Fibroblast of gingiva (primary cell): ENCODE measurements around the gene MRPS15.
A peak's percentile ranks its signal among the peaks of the same experiment; 100 is the strongest.
"Not testable (repeated sequence)": the region's sequence is repeated elsewhere in the genome, so short reads cannot be mapped to it uniquely, and the experiment has no call there.

ENCODE experiments used
- DNase-seq: peaks from one replicate; pipeline ENCODE4 v3.0.0-alpha.2; 2011; ENCODE audit warnings: low read depth

The MRPS15 gene

DNA sequence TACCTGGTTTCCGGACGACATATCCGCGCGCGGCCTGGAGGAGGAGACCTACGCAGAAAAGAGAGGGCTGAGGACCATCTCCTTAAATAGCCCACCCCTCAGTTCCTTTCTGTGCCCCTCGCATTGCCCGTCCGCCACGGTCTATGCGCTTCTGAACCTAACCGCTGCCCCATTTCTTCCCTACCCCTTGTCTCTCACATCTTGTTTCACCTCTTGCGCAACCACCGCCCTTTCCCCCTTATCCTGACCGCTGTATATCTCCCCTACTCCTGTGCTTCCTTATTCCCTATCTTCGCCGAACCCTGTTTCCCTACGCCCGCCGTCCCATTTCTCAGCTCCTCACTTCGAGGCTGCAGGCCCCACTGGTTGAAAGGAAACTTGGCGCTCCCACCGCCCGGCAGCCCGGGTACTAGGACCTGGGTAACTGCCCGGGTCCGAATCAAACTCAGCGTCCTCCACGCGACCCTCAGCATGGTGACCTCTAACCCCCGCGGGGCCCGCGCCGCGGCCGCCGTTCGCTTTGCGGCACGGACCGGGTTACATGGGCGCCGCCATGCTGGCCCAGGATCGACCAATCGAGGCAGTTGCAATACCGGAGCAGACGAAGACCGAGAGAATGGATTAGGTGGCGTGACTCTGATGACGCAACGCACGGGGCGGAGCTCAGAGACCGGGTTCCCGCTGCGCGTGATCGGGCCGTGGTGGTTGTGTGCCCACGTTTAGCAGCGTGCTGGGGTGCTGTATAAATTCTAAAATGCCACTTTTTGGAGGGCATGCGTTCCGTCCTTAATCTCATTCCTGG is at the start of gene MRPS15:
Gene MRPS15, minus strand, starts transcription at position 582 of the 802 bp plus-strand sequence. Its CDS starts 109 bp downstream, at position 473.
- DNase-seq: peak; percentile 95

DNA sequence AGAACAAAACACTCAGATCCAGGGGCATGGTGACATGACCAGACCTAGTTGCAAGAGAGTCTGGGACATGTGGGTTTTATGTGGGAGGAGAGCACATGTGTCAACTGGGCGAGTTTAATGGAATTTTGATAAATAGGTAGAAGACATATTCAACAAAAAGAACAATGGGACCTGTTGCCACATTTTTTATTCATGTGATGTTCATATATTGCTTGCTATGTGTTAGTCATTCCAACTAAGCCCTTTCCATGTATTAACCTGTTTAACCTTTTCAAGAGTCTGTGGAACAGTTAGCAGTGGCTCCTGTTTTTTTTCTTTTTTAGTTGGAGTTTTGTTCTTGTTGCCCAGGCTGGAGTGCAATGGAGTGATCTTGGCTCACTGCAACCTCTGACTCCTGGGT is 48.7 kb upstream of the MRPS15 start:
- DNase-seq: no peak

DNA sequence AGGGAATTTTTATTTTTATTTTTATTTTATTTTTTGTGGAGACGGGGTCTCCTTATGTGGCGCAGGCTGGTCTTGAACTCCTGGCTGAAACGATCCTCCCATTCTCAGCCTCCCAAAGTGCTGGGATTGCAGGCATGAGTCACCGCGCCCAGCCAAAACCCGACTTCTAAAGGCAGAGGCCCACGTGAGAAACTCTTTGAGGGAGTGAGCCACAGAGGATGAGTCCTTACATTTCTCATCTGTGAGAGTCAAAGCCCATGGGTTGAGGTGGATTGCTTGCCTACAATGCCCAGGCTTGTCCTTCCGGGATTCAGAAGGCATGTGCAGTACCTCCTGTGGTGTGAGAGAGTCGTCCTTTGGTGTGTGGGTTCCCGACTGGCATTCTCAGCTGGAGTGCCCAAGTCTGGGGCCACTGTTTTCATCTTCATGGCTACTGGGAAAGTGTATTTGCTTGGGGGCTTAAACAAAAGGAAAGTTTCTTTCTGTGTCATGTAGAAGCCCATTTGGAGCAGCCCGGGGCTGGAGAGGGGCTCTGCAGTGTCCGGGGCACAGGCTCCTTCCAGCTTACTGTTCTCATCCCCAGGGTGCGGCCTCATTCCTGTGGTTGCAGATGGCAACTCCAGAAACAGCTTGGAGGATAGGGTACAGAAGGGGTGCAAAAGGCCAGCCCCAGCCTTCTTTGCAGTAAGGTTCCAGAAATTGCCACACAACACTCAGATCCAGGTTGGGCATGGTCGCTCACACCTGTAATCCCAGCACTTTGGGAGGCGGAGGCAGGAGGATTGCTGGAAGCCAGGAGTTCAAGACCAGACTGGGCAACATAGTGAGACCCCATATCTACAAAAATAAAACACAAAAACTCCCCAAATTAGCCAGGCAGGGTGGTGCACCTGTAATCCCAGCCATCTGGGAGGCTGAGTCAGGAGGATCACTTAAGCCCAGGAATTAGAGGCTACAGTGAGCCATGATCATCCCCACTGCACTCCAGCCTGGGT is 47.9 kb upstream of the MRPS15 start:
- no peak for DNase-seq

DNA sequence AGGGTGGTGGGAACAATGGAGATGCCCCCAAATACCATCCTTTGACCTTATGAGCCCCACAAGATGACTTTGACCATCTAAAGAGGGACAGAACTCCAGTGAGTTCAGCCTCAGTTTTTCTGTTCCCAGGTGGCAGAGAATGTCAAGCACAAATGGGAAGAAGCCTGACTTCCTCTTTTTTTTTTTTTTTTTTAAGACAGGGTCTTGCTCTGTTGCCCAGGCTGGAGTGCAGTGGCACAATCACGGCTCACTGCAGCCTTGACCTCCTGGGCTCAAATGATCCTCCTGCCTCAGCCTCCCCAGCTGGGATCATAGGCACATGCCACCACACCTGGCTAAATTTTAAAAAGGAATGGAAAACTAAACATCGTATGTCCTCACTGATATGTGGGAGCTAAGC is 47.0 kb upstream of the MRPS15 start:
- DNase-seq: not testable (repeated sequence)

DNA sequence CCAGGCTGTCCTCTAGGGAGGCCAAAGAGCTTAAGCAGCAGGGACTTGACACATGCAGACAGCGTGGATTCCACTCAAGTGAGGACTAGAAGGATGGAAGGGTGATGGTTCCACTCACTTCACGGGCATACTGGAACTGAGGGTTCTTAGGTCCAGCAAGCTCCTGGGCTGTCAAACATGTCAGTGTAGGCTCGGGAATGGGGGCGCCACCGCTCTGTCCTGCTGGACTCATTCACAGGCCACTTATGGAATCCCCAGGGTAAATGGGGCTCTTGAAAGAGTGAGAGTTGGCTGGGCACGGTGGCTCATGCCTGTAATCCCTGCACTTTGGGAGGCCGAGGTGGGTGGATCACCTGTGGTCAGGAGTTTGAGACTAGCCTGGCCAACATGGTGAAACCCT is 46.2 kb upstream of the MRPS15 start:
- no peak for DNase-seq

DNA sequence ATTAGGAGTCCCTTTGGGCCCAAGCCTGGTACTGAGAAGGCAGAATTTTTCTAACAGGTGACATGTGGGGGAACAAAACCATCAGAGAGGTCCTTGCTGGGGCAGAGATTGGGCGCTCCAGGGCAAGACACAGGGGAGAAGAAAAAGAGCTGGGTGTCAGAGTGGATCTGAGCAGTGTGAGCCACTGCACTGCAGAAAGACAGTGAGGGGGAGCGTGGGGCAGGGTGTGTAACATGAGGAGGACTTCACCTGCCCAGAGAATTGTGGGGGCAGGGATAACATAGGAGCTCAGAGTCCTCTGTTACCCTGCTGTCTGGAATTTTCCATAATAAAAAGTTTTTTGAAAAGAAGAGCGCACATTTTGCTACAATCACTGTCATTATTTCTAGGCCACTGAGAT is 44.1 kb upstream of the MRPS15 start:
- no peak for DNase-seq

DNA sequence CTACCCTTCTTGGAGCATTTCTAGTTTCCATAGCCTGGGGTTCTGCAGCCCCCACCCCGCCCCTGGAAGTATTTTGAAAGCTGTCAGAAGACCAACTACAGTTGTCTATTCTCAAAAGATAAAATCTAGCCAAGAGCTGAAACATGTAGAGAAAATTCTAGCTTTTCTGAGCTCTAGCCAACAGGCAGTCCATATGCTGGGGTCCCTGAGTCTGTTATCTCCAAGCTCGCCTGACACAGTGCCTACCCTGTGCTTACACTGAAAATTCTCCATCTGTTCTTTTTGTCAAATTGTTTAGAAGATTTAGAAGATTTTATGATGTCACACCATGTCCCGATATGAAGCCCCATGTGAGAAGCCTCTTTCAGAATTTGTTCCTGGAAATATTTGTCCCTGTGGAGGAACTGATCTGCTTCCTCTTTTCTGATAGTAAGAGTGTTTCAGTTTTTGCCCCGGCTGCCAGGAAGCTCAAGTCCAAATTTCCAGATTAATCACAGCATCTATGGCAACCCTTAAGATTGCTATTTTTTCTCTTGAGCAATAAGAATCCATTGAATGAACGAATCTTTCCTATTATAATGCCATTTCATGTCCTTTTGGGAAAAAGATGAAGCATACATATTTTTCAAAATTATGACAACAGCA is 42.2 kb upstream of the MRPS15 start:
- DNase-seq: no peak

DNA sequence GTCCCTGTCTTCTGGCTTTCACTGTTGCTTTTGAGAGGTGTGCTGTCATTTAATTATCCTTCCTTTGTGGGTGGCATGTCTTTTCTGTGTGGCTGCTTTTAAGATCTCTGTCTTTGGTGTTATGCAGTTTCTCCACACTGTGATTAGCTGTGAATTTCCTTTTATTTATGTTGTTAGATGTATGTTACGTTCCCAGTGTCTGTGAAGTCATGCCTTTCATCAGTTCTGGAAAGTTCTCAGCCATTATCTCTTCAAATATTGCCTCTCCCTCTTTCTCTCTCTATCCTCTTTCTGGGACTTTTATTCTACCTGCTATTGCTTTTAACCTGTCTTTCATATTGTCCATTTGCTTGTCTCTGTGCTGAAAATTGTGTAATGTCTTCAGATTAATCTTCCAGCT is 39.5 kb upstream of the MRPS15 start:
- no peak for DNase-seq

DNA sequence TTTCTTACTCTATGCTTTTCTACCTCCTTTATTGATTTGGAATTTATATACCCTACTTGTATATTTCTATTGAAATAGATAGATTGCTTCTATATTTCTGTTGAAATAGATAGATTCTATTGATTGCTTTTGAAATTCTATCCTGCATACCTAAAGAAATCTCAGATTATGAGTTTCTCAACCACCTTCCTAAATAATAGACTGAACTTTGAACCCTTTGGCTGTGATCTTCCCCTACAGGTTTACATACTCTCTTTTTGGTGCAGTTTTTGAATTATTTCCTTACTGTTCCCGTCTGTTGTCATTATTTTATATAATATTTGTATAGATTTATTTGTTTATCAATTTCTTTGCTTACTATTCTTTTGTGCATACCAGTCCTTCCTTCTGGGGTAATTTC is 39.0 kb upstream of the MRPS15 start:
- DNase-seq: no peak

DNA sequence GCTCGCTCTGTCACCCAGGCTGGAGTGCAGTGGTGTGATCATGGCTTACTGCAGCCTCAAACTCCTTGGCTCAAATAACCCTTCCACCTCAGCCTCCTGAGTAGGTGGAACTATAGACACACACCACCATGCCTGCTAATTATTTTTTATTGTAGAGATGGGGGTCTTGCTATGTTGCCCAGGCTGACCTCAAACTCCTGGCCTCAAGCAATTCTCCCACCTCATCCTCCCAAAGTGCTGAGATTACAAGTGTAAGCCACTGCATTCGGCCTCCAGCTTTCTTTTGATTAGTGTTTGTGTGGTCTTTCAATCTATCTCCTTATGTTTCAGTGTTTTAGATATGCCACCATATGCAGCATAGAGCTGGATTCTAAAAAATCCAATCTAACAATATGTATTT is 38.4 kb upstream of the MRPS15 start:
- DNase-seq: no peak

DNA sequence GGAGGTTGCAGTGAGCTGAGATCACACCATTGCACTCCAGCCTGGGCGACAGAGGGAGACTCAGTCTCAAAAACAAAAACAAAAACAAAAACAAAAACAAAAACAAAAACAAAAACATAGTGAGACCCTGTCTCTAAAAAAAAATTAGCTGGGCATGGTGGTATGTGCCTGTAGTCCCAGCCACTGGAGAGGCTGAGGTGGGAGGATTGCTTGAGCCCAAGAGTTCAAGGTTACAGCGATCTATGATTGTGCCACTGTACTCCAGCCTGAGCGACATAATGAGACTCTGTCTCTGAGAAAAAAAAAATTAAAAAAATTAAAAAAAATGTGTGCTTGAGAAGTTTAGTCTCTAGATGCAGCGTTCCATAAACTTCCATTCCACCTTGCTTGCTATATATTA is 37.7 kb upstream of the MRPS15 start:
- DNase-seq: not testable (repeated sequence)

DNA sequence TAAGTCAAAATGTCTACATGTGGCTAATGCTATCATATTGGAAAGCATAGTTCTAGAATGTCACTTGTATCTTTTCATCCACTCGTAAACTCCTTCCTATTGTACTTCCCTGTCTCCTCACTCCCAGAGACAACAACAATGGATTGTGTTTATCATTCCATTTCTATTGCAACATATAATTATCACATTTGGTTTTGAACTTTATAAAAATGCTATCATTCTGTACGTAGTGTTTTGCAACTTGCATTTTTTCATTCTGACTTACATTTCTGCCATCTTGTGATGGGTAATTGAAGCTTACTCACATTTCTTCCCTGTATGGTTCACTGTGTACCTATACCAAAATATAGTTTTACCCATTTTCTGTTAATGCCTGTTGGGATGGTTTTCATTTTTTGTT is 33.0 kb upstream of the MRPS15 start:
- DNase-seq: peak; percentile 10

DNA sequence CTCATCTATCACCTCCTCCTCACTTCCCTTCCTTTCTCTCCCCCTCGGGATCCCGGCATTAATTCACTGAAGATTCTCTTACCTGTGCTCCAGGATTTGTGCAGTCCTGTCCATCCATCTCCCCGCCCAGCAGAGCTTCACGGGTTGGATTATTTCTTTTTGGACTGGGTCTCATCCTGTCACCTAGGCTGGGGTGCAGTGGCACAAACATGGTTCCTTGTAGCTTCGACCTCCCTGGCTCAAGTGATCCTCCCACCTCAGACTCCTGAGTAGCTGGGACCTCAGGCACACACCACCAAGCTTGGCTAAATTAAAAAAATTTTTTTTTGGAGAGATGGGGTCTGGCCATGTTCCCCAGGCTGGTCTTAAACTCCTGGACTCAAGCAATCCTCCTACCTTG is 30.8 kb upstream of the MRPS15 start:
- no peak for DNase-seq

DNA sequence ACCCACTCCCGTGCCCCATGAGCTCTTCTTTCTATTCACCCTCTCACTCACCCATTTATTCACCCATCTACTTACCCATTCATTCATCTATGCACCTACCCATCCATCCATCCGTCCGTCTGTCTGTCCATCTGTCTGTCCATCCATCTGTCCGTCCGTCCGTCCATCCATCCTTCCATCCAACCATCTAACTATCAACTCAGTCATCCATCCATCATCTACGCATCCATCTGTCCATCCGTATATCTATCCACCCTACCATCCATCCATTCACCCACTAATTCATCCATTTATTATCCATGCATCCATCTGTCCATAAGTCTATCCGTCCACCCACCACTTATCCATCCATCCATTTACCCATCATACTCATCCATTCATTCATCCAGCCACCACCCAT is 29.3 kb upstream of the MRPS15 start:
- DNase-seq: no peak

DNA sequence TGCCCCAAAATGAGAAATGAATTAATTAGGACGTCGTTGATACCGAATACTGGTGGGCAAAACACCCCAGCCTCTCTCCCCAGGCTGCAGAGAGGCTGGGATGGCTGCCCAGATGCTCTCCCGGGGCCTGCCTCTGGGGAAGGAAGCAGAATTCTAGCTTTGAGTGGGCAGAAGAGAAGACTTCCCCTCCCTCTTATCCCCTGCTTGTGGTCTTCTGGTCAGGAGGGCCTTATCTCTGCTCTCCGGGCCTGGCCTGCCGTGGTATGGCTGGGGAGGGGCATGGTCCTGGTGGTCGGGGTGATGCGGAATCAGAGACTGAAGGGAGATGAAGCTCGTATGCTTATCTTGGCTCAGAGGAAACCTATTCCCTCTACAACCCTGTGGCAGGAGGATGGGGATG is 28.3 kb upstream of the MRPS15 start:
- no peak for DNase-seq

DNA sequence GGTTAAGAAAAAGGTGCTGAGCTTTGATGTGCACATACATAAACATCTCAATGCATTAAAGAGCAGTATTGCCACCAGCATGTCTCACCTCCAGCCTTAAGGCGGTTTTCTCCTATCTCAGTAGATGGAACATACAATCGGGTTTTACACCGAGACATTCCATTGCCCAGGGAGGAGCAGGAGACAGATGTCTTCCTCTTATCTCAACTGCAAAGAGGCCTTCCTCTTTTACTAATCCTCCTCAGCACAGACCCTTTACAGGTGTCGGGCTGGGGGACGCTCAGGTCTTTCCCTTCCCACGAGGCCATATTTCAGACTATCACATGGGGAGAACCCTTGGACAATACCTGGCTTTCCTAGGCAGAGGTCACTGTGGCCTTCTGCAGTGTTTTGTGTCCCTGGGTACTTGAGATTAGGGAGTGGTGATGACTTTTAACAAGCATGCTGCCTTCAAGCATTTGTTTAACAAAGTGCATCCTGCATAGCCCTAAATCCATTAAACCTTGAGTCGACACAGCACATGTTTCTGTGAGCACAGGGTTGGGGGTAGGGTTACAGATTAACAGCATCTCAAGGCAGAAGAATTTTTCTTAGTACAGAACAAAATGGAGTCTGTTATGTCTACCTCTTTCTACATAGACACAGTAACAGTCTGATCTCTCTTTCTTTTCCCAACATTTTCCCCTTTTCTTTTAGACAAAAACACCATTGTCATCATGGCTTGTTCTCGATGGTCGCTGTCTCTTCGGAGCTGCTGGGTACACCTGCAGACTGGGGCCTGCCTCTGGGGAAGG is 25.3 kb upstream of the MRPS15 start:
- DNase-seq: not testable (repeated sequence)

DNA sequence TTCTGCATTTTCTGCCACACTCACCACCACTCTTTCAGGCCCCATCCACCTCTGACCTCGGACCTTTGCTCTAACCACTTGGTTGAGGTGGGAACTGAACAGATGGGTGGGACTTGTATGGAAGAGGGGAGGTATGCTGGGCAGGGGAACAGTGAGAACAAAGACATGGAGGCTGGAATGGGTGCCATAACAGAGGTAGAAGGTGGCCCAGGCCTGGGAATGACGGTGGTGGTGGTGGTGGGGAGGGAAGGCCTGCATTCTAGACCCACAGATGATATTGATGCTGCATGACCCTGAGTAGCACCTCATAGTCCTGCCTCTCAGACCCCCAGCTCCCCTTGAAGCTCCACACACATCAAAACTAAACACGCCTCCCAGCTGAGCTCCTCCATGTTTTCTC is 23.7 kb upstream of the MRPS15 start:
- no peak for DNase-seq

DNA sequence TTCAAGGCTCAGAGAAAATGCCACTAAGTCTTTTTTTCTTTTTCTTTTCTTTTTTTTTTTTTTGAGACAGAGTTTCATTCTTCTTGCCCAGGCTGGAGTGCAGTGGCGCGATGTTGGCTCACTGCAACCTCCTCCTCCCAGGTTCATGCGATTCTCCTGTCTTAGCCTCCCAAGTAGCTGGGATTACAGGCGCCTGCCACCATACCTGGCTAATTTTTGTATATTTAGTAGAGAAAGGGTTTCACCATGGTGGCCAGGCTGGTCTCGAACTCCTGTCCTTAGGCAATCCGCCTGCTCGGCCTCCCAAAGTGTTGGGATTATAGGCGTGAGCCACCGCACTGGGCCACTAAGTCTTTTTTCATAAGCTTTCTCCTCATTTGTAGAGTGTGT is 23.1 kb upstream of the MRPS15 start:
- DNase-seq: not testable (repeated sequence)

DNA sequence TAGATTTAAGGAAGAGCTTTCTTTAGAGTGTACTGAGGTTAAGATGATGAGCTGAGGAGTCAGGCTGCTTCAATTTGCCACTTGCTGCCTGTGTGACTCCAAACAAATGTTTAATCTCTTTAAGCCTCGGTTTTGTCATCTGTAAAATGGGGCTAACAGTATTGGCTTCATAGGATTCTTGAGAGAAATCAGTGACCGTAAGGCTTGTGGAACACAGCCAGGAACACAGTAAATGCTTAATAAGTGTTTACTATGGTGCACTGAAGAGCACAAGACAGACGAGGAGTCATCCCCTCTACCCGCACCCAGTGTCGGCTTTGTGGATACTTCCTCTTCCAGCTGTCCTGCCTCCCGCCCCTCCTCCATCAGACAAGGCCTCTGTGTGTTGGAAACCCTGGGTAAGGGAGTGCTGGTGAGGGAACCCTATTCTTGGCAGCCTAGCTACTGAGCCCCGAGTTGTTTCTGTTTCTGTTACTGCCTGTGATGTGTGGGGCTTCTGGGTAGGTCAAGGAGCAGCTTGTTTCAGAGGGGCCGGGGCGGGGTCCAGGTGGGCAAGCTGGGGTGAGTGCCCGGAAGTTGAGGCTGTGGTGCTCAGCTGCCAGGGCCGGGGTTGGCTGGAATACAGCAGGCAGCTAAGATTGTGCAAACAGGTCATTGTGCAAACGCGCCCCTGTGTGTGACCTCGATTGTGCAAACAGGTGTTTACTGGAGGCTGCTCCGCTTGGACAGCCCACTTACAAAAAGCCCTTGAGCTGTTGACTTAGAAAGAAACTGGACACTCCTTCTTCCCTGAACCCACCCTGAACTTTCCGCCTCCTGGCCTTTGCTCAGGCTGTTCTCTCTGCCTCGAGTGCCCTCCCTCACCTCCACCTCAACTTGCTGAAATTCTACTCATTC is 22.5 kb upstream of the MRPS15 start:
- peak; percentile 24 for DNase-seq

DNA sequence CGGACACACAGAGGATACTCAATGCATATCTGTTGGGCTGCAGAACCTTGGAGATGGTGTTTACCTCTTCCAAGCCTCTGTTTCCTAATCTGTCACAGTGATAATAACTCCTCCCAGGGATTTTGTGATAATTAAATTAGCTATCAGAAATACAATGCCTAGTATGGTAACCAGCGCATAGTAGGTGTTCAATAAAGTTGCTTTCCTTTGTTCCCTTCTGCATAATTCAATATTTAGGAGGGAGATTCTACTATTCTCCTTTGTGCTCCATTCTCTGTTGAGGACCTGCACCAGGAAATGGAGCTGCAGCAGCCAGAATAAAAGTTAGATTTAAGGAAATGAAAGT is 21.9 kb upstream of the MRPS15 start:
- DNase-seq: no peak

DNA sequence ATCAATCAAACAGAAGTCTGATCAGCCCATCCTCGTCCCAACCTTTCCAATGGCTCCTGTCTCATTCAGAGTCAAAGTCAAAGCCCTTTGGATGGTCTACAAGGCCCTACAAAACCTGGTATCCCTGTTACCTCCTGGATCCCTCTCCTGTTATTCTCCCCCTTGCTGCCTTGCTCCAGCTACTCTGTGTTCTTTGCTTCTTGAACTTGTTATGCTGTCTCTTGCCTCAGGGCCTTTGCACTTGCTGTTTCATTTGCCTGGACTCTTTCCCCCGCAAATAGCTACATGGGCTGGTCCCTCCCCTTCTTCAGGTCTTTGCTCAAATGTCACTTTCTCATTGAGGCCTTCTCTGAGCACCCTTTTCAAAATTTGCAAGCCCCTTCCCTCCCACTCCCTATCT is 19.9 kb upstream of the MRPS15 start:
- DNase-seq: no peak
